Renal cortical epithelial cell (primary cell): Measurements from ENCODE around the gene ANKRD7. TPM values are rescaled to one million over a fixed set of nuclear protein-coding genes. Genes with fewer than 3 reads are reported as not detected.
A peak's percentile ranks its signal among the peaks of the same experiment; 100 is the strongest.
"Not testable (repeated sequence)": the region's sequence is repeated elsewhere in the genome, so short reads cannot be mapped to it uniquely, and the experiment has no call there.

Experiments
- DNase-seq: peaks from one replicate; pipeline ENCODE4 v3.0.0-alpha.2; 2011; ENCODE audit warnings: low read depth
- total RNA-seq: library from RNA; depleted of rRNA; stranded (reverse); fragments of >200 nt; gene quantifications from 2 replicates; pipeline ENCODE4 v1.2.3, GENCODE V29; 2014

ANKRD7 gene
- total RNA-seq, 1 donor from 2014 or later: 4.6 TPM

DNA sequence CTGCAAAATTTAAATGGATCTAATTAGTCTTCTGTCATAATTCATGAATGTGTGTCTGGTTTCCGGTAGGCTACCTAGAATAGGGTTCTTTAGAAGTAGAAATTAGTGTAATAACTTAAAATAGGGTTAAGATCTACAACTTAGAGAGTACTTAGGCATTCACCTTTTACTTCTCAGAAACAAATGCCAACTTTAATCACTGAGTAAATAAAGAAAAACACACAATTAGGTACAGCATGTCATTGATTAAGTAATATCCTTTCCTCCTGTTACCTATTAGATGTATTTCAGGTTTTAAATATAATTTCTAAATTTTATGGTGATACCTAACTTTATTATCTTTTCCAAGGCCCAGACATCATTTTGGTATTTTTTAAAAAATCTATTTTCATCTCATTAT, 9.3 kb downstream of the ANKRD7 start:
- no peak for DNase-seq

GRCh38 chr7:118239014-118239413, 14.5 kb downstream of the ANKRD7 start:
- DNase-seq: no peak

- not testable (repeated sequence) for DNase-seq
These were observed 15.8 kb downstream of the ANKRD7 start for GRCh38 chr7:118240320-118240719.

DNA sequence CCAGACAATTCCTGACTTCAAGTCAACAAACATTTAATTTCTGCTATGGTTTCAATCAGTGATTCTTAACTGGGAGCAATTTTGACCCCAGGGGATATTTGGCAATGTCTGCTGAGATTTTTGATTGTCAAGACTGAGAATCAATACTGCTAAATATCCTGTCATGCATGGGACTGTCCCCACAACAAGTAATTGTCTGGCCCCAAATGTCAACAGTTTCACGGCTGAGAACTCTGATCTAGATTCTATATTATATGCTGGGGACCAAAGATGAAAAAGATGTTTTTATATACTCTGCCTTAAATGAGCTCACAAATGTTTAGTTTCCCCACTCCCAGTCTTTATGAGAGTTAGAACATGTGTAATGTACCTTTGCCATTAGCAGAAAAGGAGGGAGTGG, 19.2 kb downstream of the ANKRD7 start:
- DNase-seq: no peak

- peak; percentile 89 for DNase-seq
These were observed 20.9 kb downstream of the ANKRD7 start for GRCh38 chr7:118245267-118246040.

- DNase-seq: peak; percentile 9
These were observed 26.5 kb downstream of the ANKRD7 start for GRCh38 chr7:118250860-118251494.

DNA sequence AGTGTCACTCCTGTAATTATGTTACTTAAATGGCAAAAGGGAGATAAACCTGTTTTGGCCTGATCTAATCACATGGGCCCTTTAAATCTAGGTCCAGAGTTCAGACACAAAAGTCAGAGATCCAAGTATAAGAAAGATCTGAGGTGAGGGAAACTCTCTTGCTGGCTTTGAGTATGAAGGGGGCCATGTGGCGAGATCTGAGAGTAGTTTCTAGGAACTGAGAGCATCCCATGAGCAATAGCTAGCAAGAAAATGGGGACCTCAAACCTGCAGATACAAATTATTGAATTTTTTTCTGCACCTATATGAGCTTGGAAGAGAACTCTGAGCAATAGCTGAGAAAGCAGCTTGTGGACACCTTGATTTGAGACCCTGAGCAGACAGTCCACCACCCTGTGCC, 27.6 kb downstream of the ANKRD7 start:
- no peak for DNase-seq

- peak; percentile 21 for DNase-seq
These were observed 34.6 kb downstream of the ANKRD7 start for GRCh38 chr7:118259115-118259514.

DNA sequence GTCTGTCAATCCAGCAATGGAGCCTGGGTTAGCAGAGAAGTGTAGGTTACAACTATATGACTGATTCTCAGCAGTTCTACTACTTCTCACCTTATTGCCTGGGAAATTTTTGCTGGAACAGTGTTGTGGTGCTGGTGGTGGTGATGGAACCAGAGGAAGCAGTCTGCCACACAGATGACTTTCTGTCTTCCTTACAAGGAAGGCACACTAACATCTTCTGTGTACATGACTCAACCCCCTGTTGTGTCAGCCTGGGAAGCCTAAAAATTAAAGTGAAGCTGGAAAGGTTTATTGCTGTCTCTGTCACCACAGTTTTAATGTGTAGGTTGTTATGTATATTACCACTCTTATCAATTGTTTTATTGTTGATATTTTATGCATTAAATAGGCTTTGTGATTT, 40.3 kb downstream of the ANKRD7 start:
- DNase-seq: no peak

GRCh38 chr7:118280319-118281012, 56.0 kb downstream of the ANKRD7 start:
- no peak for DNase-seq

- no peak for DNase-seq
These were observed 56.7 kb downstream of the ANKRD7 start for GRCh38 chr7:118281196-118281595.

GRCh38 chr7:118285358-118285757, 60.9 kb downstream of the ANKRD7 start:
- DNase-seq: no peak

- DNase-seq: peak; percentile 7
These were observed 61.6 kb downstream of the ANKRD7 start for GRCh38 chr7:118286131-118286530.

- DNase-seq: peak; percentile 10
These were observed 63.6 kb downstream of the ANKRD7 start for GRCh38 chr7:118288098-118288497.

- no peak for DNase-seq
These were observed 65.0 kb downstream of the ANKRD7 start for GRCh38 chr7:118289476-118289875.

Other genes with a start within 250 kb of the ANKRD7 start
- gene LSM8, start 40.5 kb upstream of the ANKRD7 start, total RNA-seq: 31.7 and 34.7 TPM in 2 replicates